GM21723 (cell line): ENCODE data around the gene PAH.

Source experiments
- ATAC-seq: cut with Tn5 transposase; IDR thresholded peaks from one replicate; pipeline ENCODE4 v1.9.1; 2021; ENCODE audit warnings: mild to moderate bottlenecking, moderate library complexity; ENCODE audit not compliant: unreplicated experiment

The PAH gene

DNA sequence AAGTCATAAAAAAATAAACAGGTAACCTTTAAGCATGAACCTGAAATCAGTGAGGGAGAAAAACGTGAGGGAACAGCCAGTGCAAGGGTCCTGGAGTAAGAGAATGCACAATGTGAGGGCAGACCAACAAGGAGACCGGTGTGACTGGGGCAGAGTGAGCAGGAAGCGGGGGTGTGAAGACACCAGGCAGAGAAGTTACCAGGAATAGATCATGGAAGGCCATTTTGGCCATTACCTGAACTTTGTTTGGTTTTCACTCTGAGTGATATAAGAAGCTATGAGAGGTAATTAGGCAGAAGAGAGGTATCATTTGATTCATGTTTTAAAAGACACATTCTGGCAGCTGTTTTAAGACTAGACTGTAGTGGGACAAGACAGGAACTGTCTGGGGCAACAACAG, 15.0 kb downstream of the PAH start:
- no peak for ATAC-seq

DNA sequence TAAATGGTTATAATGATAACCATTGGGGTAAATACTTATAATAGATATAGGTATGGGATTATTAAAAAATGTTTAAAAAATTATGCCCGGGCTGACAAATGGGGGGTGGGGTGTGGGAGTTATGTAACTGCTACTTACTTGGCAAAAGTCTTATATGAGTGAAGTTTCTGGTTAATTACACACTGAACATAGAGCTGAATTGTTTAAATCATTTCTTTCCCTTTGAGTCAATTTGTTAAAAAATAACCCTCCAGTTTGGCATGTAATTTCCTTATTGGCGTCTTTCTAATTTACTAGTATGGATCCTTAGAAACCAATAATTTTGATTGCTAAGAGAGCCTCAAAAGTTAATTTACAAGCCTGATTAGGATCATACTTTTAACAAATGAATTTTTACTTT, 16.7 kb downstream of the PAH start:
- no peak for ATAC-seq

DNA sequence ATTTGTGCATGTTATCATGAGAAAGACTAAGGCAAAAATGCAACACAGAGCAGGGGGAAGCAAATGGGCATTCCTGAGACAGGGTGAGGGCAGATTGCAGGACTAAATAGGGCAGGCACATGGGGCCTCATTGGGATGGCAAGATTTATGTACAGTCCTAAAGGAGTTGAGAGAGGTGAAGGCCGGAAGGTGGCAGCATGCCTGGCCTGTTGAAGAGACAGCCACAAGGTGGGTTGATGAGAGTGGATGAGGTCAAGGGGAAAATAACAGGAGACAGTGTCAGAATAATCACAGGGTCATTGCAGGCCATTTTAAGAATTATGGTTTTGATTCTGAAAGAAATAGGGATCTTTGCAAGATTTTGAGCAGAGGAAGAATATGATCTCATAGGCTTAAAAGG, 21.0 kb downstream of the PAH start:
- ATAC-seq = no peak

DNA sequence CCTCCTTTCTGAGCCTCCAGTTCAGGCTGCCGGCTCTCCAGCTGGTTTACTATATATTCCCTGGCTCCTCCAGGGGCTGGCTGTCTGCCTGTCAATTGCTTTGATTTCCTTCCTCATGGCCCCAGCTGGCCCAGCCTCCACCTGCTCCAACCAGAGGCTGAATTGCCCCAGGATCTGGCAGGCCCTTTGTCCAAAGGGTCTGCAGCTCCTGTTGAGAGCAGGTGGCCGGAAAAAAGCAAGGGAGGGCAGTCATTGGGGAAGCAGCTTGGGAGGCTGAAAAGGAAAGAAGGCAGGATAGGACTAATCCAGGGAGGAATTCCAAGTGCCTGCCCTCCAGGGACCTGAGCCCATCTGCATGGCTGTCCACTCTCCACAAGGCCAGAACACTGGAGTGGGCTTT, 25.3 kb downstream of the PAH start:
- ATAC-seq = no peak

DNA sequence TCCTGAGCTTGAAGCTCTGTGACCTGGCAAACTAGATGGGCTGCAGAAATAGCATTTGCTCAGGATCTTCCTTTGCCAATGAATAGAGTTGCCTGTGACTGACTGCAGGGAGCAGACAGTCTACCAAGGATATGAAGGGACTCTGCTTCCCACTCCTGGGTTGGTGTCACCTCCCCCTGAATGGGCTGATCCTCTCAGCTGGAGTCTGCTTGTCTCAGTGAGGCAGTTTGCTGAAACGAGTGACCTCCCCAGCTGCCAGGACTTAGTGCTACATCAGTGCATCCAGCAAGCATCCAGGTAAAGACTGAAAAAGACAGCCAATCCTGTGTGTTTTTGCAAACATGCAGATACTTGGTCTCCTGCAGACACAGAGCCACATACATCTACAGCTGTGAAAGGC, 28.5 kb downstream of the PAH start:
- no peak for ATAC-seq

DNA sequence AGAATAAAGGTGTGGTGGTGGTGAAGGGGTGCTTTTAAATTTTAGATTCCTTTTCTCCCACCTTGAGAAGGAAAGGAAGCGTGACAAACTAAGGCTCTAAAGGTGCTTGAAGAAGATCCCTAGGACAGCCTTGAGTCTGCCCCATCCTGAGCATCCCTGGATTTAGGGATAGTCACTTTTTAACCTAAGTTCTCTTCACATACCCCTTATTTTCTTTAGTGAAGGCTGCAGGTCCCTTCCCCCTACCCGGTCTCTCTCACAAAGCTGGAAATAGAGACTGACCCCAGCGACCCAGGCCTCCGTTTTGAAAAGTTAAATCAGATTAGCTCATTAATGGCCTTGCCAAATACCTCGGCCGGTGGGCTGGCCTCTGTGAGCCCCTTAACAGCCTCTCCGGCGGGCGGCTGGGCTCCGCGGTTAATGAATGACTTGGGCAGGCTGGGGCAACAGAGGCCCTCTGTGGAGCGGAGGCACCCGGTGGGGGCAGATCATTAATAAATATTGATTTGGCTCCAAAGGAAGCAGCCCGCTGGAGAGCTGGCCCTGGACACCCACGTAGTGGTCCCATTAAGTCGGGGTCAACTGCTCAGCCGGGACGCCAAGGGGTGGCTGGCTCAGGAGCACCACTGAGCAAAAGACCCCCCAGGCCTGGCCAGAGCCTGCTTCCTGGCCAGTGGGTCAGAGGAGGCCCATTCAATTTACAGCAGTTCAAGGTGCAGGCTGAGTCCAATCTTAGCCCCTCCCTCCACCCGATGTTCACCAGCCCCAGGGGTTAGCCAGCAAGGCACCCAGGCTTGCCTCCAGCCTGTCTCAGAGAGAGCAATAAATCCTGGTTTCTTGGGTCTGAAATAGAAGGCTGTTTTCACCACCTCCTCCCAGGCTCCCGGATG, 31.8 kb downstream of the PAH start:
- ATAC-seq = no peak

DNA sequence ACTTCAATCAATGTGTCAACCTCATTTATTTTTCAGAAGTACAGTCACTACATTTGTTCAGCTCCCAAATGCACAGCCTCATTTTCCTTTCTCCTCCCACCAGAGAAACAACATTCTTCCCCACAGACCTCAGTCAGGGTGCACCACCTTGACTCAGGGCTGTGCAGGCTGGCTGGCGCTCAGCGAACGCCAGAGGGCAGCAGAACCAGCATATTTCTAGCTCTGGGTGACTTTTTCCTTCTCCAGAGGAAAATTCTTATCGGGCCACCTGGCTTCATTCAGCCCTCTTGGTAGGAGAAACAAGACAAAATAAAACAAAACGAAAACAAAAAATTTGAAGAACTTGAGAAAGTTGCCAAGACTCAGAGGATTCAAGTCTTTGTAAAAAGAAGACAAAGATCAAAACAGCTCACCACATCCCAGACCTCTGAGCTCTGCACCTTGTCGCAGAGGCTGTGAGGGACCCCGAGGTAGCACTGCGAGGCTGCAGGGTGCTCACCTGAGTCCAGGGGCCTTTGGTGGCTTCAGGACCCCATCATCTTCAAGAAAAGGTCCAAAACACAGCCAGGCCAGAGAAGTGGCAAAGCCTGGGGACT, 33.7 kb downstream of the PAH start:
- ATAC-seq = no peak

DNA sequence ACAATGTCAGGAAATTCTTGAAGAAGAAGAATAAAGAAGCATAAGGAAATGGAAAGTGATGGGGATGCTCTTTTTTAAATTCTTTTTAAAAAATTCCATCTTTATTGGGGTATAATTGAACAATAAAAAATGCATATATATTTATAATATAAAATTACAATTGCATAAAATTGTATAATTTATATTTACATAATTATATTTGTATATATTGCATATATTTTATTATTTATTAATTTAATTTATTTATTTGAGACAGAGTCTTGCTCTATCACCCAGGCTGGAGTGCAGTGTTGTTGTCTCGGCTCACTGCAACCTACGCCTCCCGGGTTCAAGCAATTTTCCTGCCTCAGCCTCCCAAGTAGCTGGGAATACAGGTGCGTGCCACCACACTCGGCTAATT, 36.3 kb downstream of the PAH start:
- no peak for ATAC-seq

DNA sequence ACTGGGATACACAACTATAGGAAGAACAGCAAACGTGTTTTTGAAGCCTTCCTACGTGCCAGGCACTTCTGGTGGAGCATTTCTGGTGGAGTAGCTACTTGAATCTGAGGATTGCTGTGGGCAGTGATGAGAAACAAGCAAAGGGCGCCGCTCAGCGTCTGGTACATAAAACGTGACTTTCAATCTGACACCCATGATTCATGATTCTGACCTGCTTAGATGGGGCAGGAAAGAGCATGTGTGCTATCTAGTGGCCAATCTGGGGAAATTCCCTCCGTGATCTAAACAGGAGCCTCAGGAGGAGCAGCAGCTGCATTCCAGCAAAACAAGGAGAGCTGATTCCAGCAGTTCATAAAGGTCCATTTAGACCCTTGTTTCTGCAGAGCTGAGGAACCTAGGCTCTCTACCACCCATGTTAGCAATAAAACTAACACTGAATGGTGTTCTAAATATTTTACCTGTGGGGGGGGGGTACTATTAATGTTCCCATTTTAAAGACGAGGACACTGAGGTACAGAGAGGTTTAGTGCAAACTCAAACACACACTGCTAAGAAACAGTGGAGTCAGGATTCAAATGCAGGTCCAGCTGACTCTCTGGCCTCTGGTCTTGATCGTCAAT, 37.8 kb downstream of the PAH start:
- ATAC-seq = peak; percentile 78

DNA sequence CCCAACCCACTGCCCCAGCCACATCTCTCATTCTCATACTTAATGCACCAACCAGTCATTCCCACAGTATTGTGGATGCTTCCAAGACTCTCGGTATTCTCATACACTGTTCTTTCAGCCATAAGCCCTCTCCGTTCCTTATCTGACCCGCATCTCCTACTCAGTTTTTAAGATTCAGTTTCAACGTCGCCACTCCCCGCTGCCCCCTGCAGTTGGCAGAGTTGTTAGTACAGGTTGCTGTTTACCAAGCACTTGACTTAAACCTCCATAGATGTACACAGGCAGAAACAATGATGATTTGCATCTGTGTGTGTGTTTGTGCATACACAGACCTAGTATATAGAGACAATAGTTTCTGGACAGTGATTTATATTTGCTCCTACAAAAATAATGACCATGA, 40.2 kb downstream of the PAH start:
- no peak for ATAC-seq

DNA sequence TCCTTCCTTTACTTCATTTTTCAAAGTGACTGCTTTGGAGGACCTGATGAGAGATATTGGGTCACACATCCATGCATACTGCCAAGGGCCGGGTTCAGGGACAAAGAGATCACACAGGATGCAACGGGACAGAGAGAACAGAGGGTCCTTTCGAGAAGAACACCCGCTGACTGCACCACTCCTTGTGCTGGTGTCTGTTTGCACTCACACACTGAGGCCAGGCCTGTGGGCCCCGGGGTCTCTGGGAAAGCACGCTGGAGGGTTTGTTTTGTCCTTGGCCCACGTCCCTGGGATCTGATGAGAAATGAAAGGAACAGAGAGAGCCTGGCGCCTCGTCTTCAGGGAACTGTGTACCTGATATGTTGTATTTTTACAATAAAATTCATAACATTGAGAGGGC, 42.2 kb downstream of the PAH start:
- ATAC-seq = no peak

DNA sequence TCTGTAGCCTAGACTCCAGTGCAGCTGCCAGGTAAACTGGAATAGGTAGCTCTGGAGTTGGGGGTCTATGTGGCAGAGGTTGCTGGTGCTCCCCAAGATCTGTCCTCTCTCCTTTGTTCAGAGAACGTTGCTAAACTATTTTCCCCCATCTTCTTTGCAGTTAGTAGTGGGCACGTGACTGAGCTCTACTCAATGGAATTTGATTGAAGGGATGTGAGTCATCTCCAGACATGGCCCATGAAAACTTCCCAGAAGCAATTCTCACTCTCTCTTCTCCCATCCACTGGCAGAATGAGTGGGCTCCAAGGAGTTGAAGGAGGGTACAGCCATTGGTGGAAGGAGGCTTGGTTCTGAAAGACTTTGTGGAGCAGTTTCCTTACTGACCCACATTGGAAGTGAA, 44.0 kb downstream of the PAH start:
- ATAC-seq = no peak

DNA sequence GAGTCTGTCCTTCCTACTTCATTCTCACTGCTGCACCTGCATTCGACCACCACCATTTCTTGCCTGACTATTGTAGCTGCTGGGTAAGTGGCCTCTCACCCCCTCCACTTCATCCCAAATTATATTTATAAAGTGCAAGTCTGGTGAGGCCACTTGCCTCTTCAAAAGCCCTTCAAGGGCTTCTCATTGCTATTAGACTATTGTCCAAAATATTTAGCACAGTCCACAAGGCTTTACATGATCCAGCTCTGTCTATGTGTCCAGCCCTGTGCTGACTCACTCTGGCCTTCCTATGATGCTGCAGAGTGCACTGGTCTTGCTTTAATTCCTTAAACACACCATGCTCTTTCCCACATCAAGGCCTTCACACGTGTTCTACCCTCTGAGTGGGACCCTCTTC, 46.0 kb downstream of the PAH start:
- no peak for ATAC-seq

DNA sequence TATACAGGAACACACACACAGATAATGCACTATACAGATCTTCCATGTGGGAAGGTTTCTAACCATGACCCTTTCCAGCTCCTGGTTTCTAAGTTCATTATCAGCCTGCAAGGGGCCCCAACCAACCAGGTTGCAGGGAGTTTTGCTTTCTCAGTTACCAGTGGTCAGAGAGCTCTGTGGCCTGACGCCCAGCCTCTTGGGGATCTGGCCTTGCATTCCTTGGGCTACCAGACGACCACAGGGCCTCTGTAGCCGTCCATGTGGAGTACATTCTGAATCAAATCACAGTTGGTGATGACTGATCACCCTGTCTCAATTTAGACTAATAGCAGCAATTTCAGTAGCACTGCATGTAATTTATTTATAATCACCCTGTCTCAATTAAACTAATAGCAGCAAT, 47.5 kb downstream of the PAH start:
- no peak for ATAC-seq

DNA sequence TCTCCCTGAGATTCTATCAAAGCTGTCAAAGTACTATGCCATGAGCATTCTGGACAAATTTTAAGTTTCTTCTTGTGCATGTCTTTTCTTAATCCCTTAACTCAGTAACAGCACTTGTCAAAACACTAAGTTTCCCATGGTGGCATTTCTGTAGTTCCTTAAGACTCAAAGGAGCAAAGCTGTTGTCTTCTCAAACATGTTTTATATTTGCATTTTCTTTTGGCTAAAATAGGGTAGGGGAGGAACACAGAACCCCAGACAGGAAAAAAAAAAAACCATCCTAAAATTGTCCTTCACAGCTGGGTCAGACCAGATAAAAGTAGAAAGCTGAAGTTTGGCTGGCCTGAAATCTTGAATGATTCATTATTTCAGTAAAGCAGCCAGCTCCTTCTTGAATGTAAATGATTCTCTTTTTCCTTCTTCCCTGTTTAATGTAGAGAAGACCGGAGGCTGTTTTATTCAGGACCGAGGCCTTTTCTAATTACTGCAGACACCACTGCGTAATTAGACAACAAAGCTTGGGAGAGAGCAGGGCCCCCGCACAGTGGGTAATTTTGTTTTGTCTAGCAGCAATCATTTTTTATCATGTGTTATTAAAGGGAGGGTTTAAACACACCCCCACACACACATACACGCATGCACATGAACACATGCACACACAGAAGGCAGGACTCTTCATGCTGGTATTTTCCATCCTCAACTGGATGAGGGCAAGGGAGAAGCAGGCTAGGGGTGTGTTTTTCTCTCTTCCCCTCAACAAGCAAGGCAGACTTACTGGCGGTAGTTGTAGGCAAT, 51.0 kb downstream of the PAH start:
- no peak for ATAC-seq

DNA sequence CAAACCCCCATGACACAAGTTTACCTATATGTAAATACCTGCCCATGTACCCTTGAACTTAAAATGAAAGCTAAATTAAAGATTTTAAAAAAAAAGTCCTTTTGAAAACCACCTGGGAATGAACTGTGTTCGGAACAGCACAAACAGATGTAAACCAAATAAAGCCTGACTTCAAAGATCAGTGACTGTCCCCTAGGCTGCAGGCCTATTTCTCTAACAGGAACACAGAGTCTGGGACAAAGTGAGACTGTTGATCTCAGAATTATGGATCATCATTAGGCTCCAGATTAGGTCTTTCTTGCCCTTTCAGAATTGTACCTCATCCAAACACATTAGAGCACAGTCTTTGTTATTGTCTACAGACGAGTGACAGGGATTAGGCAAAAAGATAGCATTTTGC, 54.6 kb downstream of the PAH start:
- ATAC-seq = no peak

DNA sequence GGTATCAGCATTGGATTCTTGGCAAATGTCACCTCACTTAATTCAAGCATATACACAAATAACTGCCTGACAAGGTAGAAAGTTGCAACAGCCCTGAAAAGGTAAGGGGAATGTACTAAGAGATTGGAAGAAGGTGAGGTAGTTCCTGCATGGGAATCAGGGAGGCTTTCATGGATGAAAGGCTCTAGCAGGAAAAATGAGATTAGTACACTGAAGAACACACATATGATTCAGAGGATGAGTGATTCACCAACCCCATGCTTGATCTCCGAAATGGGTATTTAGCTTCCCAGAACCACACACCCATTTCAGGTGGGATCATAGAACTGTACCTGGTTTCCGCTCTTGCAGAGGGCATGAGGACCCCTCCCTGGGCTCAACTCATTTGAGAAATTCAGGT, 65.8 kb downstream of the PAH start:
- ATAC-seq = no peak

DNA sequence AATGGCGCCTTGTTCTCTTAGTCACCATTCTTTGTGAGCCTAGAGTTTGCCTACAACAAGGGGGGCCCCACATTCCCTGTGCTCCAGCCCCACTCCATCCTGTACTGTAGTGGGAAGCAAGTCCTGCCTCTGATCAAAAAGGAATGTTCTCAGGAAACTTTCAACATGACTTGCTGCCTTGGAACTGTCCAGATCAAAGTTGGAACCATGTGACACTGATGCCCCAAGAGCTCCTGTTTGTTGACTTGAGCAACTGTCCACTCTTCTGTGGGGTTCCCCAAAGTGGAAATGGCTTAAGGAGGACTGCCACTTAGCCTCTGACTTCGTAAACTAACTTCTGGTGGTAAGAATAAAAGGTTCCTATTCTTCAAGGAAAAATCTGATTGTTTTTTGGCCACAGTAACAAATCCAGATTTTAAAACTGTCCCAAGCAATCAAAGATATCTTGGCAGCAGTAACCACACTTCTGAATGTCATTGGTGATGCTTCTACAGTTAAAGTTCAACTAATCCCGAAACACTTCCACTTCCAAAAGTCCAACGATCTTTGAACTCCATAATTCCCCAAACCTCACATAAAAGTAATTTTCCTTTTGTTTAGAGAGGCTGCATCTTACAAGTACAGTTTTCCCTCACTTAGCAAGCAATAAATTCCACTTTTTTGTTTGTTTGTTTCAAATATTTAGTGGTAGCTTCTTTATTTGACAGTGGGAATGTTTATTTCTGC, 67.2 kb downstream of the PAH start:
- ATAC-seq = no peak

DNA sequence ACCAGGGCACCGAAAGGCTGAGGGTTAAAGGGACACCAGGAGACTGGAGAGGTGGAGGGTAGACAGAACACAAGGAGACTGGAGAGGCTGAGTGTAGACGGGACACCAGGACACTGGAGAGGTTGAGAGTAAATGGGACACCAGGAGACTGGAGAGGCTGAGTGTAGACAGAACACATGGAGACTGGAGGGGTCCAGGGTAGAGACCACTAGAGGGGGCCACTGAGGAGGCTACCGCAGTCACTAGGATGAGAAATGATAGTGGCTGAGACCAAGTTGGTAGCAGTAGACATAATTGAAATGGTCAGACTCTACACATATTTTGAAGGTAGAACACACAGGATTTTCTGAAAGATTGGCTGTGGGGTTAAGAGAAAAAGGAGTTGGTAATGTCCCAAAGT, 68.2 kb downstream of the PAH start:
- no peak for ATAC-seq

DNA sequence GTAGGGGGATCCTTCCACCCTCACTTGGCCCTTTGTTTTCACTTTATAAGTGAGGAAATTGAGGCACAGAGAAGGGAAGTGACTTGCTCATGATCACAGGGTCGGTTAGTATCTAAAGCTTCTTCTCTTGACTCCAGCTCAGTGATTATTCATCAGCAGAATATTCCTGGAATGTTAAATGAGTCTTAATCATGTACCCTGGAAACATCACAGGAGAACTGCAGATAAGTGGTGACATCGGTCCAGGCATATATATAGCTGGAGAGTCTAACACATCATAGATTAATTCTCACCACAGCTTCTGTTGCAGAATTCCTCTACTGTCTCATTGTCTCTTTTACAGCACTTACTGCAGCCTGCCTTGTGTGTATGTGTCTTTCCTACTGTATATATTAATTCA, 69.9 kb downstream of the PAH start:
- no peak for ATAC-seq
